Muscle of leg (tissue), 11 donors: ENCODE results near the gene TNFAIP8L3. TPM values are rescaled to one million over a fixed set of nuclear protein-coding genes. Genes with fewer than 3 reads are reported as not detected.
A peak's percentile ranks its signal among the peaks of the same experiment; 100 is the strongest.

ENCODE experiments used
- DNase-seq: peaks from one replicate; pipeline ENCODE4 v3.0.0; 2013
- H3K27ac ChIP-seq: one replicate; pipeline ENCODE4 v1.5.1; 2013; ENCODE audit warnings: mild to moderate bottlenecking, low read length, control low read depth
- H3K27me3 ChIP-seq: one replicate; pipeline ENCODE4 v1.6.1; 2013; ENCODE audit warnings: low read length; ENCODE audit not compliant: control insufficient read depth, insufficient read depth
- H3K36me3 ChIP-seq: one replicate; pipeline ENCODE4 v1.6.1; 2013; ENCODE audit warnings: low read length; ENCODE audit not compliant: control insufficient read depth, insufficient read depth
- H3K4me1 ChIP-seq: one replicate; pipeline ENCODE4 v1.6.1; 2013; ENCODE audit warnings: low read length; ENCODE audit not compliant: control insufficient read depth, insufficient read depth
- H3K4me3 ChIP-seq: one replicate; pipeline ENCODE4 v1.5.1; 2013; ENCODE audit warnings: low read length, control low read depth
- H3K9me3 ChIP-seq: replicated peaks from 2 replicates; pipeline ENCODE4 v1.6.1; 2013; ENCODE audit warnings: low read depth, low read length; ENCODE audit not compliant: control insufficient read depth
- WGBS: methylation state at CpG from one replicate; pipeline ENCODE4 v1.1.5; 2013; ENCODE audit warnings: missing lambda C conversion rate; ENCODE audit not compliant: insufficient coverage; 5-methylcytosine and 5-hydroxymethylcytosine counted together
- polyA plus RNA-seq, 8 donors: library from polyadenylated mRNA; unstranded; fragments of 120-200 nt; gene quantifications; one replicate each; pipeline versions ENCODE4 v1.2.1 to v1.2.3, GENCODE V29; 2013; ENCODE audit warnings: inconsistent platforms in 1 of 8, low replicate concordance in 1 of 8; ENCODE audit not compliant: insufficient read length in 8 of 8, insufficient read depth in 1 of 8
- total RNA-seq: library from RNA; stranded (reverse); fragments of 120-200 nt; gene quantifications from one replicate; pipeline ENCODE4 v1.2.4, GENCODE V29; 2013

TNFAIP8L3 gene
- total and polyA plus RNA-seq, 9 donors = 1.1 to 2.5 (median 1.8) TPM

GRCh38 chr15:51103330-51103729, 8.6 kb upstream of the TNFAIP8L3 start:
- H3K27me3 ChIP-seq = peaks cover 8% of the 10 kb centered on the region
- DNase-seq = no peak
- no peaks in the 10 kb centered on the region for H3K36me3 ChIP-seq
- WGBS = no CpG with 5 or more reads among the region's 1 CpG
- peaks cover 2% of the 10 kb centered on the region for H3K4me1 ChIP-seq
- no peak overlapping the region for H3K27ac ChIP-seq
- H3K9me3 ChIP-seq = no peaks in the 10 kb centered on the region
- H3K4me3 ChIP-seq = no peak overlapping the region

- peaks cover 18% of the 10 kb centered on the region for H3K27me3 ChIP-seq
- DNase-seq = no peak
- 91% methylated on average over 8 of the region's 9 CpGs for WGBS
Measured at GRCh38 chr15:51100785-51101489, 6.2 kb upstream of the TNFAIP8L3 start.

DNA sequence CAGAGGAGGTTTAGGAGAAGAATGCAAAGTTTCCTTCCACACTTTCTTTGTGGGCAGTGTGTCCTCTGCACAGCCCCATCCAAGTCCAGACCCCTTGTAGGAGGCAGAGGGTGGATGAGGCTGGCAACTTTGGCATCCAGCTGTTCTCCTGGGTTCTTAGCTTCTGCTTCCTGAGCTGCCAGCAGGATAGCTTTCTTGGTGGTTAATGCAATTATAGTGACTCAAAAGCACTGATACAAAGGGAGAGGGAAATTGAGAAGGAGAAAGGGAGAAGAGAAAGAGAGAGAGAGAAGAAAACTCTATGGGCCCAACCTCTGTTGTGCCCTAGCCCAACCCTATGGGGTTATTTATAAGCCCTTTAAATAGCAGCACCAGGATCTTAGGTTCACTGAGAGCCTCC, 4.5 kb upstream of the TNFAIP8L3 start:
- no peak for DNase-seq
- H3K4me1 ChIP-seq = peaks cover 12% of the 10 kb centered on the region
- H3K27ac ChIP-seq = no peak overlapping the region
- H3K9me3 ChIP-seq = no peaks in the 10 kb centered on the region
- H3K36me3 ChIP-seq = no peaks in the 10 kb centered on the region
- peaks cover 31% of the 10 kb centered on the region for H3K27me3 ChIP-seq
- no peak overlapping the region for H3K4me3 ChIP-seq

More at GRCh38 chr15:51100785-51101489, 6.2 kb upstream of the TNFAIP8L3 start:
- H3K4me1 ChIP-seq = peaks cover 2% of the 10 kb centered on the region
- no peaks in the 10 kb centered on the region for H3K36me3 ChIP-seq
- no peaks in the 10 kb centered on the region for H3K9me3 ChIP-seq
- no peak overlapping the region for H3K4me3 ChIP-seq
- H3K27ac ChIP-seq = no peak overlapping the region

- DNase-seq = no peak
- Histone ChIP-seq H3K36me3 (no peaks in the 10 kb centered on the region), H3K4me1 (peaks cover 19% of the 10 kb centered on the region), H3K9me3 (no peaks in the 10 kb centered on the region), H3K27ac (no peak overlapping the region), H3K4me3 (no peak overlapping the region), H3K27me3 (peaks cover 40% of the 10 kb centered on the region)
- 88% methylated on average over 1 of the region's 1 CpG for WGBS
Measured at GRCh38 chr15:51098331-51098619, 3.6 kb upstream of the TNFAIP8L3 start.

DNA sequence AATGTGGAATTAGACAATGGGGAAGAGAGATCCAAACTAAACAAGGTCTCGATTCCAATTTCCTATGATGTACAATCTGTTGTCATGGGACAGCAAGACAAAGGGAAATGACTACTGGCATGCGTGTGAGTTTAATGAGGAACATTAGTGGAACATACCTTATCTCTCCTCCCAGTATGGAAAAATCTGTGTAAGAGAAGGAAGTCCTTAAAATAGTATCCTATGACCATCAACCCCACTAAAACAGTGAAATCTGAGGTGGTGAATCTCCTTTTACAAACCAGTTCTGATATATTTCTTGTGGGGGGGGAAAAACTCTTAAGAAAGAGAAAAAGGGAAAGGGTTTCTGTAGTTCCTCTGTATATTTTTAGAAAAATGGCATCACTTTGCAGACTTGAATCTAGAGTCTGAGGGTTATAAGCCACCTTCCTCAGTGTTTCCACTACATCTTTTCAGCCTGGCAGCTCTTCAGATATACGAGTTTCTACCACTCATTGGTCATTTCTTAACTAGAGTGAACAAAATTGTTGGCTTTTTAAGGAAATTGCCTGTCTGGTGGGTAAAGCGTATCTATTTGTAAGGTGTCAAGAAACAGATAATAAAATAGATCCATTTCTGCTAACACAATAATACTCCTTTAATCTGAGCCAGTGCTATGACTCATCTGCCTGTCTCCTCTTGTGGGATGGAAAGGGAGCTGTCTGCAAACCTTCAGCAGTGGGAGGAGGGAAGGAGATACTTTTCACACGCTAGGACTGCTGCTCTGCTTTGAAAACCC, 3.0 kb upstream of the TNFAIP8L3 start:
- H3K4me1 ChIP-seq = peaks cover 21% of the 10 kb centered on the region
- peak; percentile 84 for DNase-seq
- no peaks in the 10 kb centered on the region for H3K36me3 ChIP-seq
- WGBS = 43% methylated on average over 1 of the region's 5 CpGs
- H3K4me3 ChIP-seq = no peak overlapping the region
- H3K27me3 ChIP-seq = peaks cover 45% of the 10 kb centered on the region
- peak overlapping the region; percentile 42 for H3K27ac ChIP-seq
- H3K9me3 ChIP-seq = no peaks in the 10 kb centered on the region

- H3K36me3 ChIP-seq = no peaks in the 10 kb centered on the region
- H3K9me3 ChIP-seq = no peaks in the 10 kb centered on the region
- H3K27me3 ChIP-seq = peaks cover 45% of the 10 kb centered on the region
- DNase-seq = no peak
- H3K27ac ChIP-seq = peak overlapping the region; percentile 42
- no peak overlapping the region for H3K4me3 ChIP-seq
- peaks cover 21% of the 10 kb centered on the region for H3K4me1 ChIP-seq
- WGBS = no CpG with 5 or more reads among the region's 1 CpG
Measured at GRCh38 chr15:51096976-51097375, 2.3 kb upstream of the TNFAIP8L3 start.

DNA sequence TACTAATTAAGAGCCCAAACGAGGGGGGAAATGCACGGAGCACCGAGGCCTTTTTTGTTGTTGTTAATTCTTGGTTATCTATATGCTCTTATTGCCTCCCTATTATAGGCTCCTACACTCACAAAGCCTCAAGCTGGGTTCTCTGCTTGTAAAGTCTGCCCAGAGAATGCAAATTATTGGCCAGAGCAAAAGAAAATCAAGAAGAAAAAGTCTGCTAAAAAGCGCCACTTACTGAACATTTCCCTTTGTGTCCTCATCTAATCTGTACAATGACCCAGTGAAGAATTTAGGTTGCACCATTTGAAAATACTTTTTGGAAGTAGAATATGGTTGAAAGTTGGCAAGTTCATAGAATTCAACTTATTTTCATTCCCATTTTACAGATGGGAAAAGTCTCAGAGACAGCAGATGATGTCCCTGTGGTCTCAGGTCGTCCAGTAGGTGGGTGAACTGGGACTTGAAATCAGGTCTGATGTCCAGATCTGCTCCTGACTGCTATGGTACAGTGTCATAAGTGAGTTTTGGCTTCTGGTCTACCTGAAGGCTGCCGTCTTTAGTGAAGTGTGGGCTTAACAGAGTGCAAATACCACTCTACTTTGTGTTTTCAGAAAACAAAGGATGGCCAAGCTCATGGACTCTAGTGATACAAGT, 1.1 kb upstream of the TNFAIP8L3 start:
- H3K27ac ChIP-seq = no peak overlapping the region
- H3K9me3 ChIP-seq = no peaks in the 10 kb centered on the region
- H3K4me1 ChIP-seq = peaks cover 21% of the 10 kb centered on the region
- H3K27me3 ChIP-seq = peaks cover 49% of the 10 kb centered on the region
- no peak overlapping the region for H3K4me3 ChIP-seq
- DNase-seq = no peak
- WGBS = 57% methylated on average over 1 of the region's 6 CpGs
- H3K36me3 ChIP-seq = no peaks in the 10 kb centered on the region

DNA sequence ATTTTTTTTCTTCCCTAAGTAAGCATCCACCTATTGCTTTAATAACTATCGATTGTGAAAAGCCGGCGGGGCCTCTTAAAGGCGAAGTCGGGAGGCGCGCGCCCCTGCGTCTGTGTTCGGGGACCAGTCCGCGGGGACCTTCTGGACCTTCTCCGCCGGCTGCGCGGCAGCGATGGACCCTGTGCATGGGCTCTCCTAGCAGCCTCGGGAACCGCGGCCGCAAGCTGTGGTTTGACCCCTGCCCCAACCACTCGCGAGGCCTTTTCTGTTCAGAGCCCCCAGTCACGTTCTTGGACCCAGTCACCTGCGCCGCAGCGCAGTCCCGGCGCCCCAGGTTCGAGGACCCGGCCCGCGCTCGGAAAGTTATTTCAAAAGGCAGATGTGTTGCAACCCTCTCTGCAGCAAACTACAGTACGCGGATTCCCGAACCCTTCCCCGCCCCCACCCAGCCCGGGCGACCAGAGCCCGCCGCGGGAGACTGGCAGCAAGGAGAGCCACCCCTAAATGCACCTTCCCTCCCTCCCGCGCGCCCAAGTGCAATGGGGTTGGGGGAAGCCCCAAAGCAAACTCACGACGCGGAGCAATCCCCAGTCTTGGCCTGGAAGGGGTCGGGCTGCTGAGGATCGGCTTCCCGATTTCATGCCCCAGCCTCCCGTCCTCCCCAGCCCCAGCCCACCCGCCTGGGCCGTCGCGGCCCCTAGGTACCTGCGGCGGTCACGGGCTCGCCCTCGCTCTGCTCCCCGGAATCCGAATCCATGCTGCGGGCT, 684 bp downstream of the TNFAIP8L3 start:
- H3K4me1 ChIP-seq = peaks cover 21% of the 10 kb centered on the region
- peak; percentile 33 for DNase-seq
- no peak overlapping the region for H3K27ac ChIP-seq
- WGBS = under 1% methylated on average over 53 of the region's 65 CpGs
- H3K27me3 ChIP-seq = peaks cover 56% of the 10 kb centered on the region
- H3K9me3 ChIP-seq = no peaks in the 10 kb centered on the region
- no peaks in the 10 kb centered on the region for H3K36me3 ChIP-seq
- peak overlapping the region; percentile 54 for H3K4me3 ChIP-seq

DNA sequence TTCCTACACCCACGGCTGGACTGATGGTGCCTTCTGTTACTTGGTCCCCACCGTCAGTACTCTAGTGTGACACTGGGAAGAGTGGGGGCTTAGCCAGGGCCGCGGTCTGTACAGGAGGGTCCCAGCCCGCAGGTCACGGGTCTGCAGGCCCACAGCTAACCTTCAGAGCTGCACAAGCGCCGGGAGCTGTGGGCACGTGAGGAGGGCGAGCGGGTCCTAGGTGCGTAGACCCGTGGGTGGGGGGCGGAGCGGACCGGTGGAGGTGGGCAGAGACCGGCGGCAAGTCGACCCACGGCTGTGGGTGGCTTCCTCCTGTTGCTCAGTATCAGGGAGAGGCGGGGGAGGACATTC, 1.2 kb downstream of the TNFAIP8L3 start:
- peak overlapping the region; percentile 54 for H3K4me3 ChIP-seq
- 23% methylated on average over 9 of the region's 21 CpGs for WGBS
- H3K27ac ChIP-seq = no peak overlapping the region
- H3K36me3 ChIP-seq = no peaks in the 10 kb centered on the region
- peaks cover 61% of the 10 kb centered on the region for H3K27me3 ChIP-seq
- H3K4me1 ChIP-seq = peaks cover 21% of the 10 kb centered on the region
- DNase-seq = no peak
- no peaks in the 10 kb centered on the region for H3K9me3 ChIP-seq
